ENCODE measurements around the gene RUNX2. TPM values are rescaled to one million over a fixed set of nuclear protein-coding genes. Genes with fewer than 3 reads are reported as not detected.

The RUNX2 gene
- total and polyA plus RNA-seq, 2 experiments from 2014 or later = 4.4 to 5.2 TPM

DNA sequence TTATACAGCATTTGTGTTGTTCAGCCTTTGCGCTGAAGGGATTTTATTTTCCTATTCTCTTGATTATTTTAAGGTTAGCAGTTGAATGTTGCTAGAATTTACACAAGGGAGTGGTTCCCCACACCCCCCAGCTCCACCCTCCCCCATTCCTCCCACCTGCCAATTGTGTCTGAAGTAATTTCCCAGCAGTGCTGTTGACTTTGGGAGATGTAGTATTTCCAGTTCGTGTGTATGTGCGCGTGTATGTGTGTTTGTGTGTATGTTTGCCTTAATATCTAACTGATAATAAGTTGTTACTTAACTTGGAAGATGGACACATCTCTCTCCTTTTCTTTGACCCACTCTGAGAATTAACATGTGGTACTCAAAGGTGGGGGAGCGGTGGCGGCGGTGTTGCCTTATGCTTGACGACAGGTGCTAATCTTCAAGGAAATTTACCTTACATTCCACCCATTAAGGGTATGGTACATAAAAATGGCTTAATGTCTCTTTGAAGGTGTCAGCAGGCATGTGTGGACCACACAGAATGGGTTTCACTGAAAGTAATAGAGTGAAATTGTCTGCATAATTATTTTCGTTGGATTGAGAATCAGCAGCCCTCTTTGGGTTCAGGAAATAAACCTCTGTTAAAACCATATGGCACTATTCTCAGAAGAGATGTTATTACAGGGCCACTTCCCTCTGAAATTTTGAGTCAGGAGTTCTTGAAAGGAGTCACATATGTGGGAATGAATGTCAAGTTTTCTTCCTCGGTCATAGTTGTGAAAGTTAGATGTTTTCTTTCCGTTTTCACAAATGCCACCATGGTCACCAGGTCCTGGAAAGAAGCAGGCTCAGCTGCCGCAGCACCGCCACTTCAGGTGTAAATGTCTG, 145.2 kb downstream of the RUNX2 start:
- H3K79me2 ChIP-seq (ENCODE audit: insufficient read depth) = peaks cover 68% of the 10 kb centered on the region
- H3K9me3 ChIP-seq (ENCODE audit: low read depth) = no peaks in the 10 kb centered on the region
- peaks cover 8% of the 10 kb centered on the region for H3F3A ChIP-seq (ENCODE audit: insufficient read depth)
- H3K4me1 ChIP-seq (ENCODE audit: insufficient read depth) = peaks cover 9% of the 10 kb centered on the region
- TF ChIP-seq EZH2phosphoT487 (IDR thresholded peaks at IDR 0.05; ENCODE audit: insufficient read depth, low read depth) = no peak
- no peak for TF ChIP-seq EZH2 (IDR thresholded peaks at IDR 0.05; ENCODE audit: insufficient read depth, poor library complexity, severe bottlenecking)
- no peaks in the 10 kb centered on the region for H3K9me2 ChIP-seq (ENCODE audit: insufficient read depth)
- H3K27ac ChIP-seq = no peak overlapping the region
- no peak overlapping the region for H2AFZ ChIP-seq
- no peak overlapping the region for H3K4me3 ChIP-seq
- no peak for DNase-seq
- WGBS, 2 experiments (ENCODE audit: low coverage in 1 of 2, low lambda C conversion rate in 2 of 2, missing lambda C conversion rate in 2 of 2) = 85 to 90% methylated on average over 13 of the region's 13 CpGs
- no peak overlapping the region for H3K4me2 ChIP-seq (ENCODE audit: unreplicated experiment)
- peaks cover 17% of the 10 kb centered on the region for H3K36me3 ChIP-seq (ENCODE audit: low read depth)
- H4K20me1 ChIP-seq (ENCODE audit: insufficient read depth) = no peaks in the 10 kb centered on the region
- no peaks in the 10 kb centered on the region for H3K27me3 ChIP-seq (replicated peaks; ENCODE audit: insufficient read depth)
- in situ Hi-C loops (cut with MboI) = no loop called here
- H3K9ac ChIP-seq = no peak overlapping the region

DNA sequence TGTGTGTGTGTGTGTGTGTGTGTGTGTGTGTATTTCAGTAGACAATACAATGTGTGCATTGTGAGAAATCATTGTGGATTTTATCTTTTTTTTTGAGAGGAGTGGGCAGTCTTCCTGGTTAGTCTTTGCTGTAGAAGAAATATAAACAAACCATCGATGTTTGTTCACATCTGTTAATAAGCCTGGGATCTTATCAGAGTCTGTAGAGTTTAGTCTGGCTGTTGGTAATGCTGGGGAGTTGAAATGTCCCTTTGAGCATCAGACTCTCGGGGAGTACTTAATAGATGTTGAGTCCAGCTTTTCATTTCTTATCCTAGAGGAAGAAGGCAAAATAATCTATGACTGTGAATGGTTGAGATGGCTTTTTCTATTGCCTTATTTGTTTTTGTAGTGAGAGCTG, 146.2 kb downstream of the RUNX2 start:
- no peak overlapping the region for H3K9ac ChIP-seq
- no peak overlapping the region for H3K4me3 ChIP-seq
- WGBS, 2 experiments (ENCODE audit: low coverage in 1 of 2, low lambda C conversion rate in 2 of 2, missing lambda C conversion rate in 2 of 2) = 91 to 94% methylated on average over 2 of the region's 2 CpGs
- no peak overlapping the region for H3K27ac ChIP-seq
- no peaks in the 10 kb centered on the region for H3K9me2 ChIP-seq (ENCODE audit: insufficient read depth)
- no peaks in the 10 kb centered on the region for H3K9me3 ChIP-seq (ENCODE audit: low read depth)
- no peaks in the 10 kb centered on the region for H3K27me3 ChIP-seq (replicated peaks; ENCODE audit: insufficient read depth)
- no peak overlapping the region for H2AFZ ChIP-seq
- H3K4me2 ChIP-seq (ENCODE audit: unreplicated experiment) = no peak overlapping the region
- peaks cover 13% of the 10 kb centered on the region; the same call in 1 of the 2 replicates for H3K36me3 ChIP-seq (ENCODE audit: low read depth)
- peaks cover 71% of the 10 kb centered on the region for H3K79me2 ChIP-seq (ENCODE audit: insufficient read depth)
- no peak for DNase-seq
- TF ChIP-seq EZH2phosphoT487 (IDR thresholded peaks at IDR 0.05; ENCODE audit: insufficient read depth, low read depth) = no peak
- no peak for TF ChIP-seq EZH2 (IDR thresholded peaks at IDR 0.05; ENCODE audit: insufficient read depth, poor library complexity, severe bottlenecking)
- in situ Hi-C loops (cut with MboI) = no loop called here
- peaks cover 18% of the 10 kb centered on the region for H3F3A ChIP-seq (ENCODE audit: insufficient read depth)
- peaks cover 16% of the 10 kb centered on the region for H3K4me1 ChIP-seq (ENCODE audit: insufficient read depth)
- H4K20me1 ChIP-seq (ENCODE audit: insufficient read depth) = no peaks in the 10 kb centered on the region

DNA sequence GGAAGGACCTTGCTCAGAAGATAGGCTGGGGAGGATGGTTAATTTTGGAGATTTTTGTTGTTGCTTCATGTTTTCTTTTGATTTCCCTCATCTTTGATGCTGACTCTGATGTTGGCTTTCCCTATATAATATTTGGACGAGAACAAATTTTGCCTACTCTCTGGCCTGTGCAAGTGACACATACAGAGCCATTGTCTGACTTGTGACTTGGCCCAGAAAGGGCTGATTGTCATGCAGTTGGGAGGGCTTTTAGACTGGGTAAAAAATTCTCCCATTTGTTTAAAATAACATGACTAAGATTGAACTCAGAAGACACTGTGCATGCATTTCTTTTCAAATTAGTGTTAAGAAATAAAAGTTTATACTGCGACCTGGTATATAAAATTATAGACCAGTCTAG, 148.2 kb downstream of the RUNX2 start:
- H3K27ac ChIP-seq = no peak overlapping the region

DNA sequence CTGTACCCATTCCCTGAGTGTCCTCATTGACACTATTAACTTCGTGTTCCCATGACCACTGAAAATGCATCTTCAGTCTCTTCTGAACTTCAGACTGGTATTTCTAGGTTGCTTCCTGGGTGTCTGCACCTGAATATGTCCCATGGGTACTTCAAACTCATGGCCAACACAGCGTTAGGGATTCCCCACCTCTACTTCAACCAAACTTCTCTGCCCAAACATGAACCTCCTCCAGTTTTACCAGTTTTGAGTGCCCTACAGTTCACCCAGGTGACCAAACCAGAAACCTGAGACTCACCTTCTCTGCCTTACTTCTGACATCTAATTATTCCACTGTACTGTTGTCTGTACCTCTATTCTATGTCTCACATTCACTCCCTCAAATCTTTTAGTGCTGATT, 149.1 kb downstream of the RUNX2 start:
- H3K9ac ChIP-seq = no peak overlapping the region
- H3K27ac ChIP-seq = peak overlapping the region; percentile 40; the same call in 1 of the 2 replicates
- H3K9me2 ChIP-seq (ENCODE audit: insufficient read depth) = no peaks in the 10 kb centered on the region
- H3K79me2 ChIP-seq (ENCODE audit: insufficient read depth) = peaks cover 84% of the 10 kb centered on the region
- H3K4me1 ChIP-seq (ENCODE audit: insufficient read depth) = peaks cover 41% of the 10 kb centered on the region
- H3K36me3 ChIP-seq (ENCODE audit: low read depth) = 0 out of 2 replicates have a peak, but pooled peaks cover under 1% of the 10 kb centered on the region
- no peaks in the 10 kb centered on the region for H3K9me3 ChIP-seq (ENCODE audit: low read depth)
- H4K20me1 ChIP-seq (ENCODE audit: insufficient read depth) = no peaks in the 10 kb centered on the region
- no peak overlapping the region for H3K4me2 ChIP-seq (ENCODE audit: unreplicated experiment)
- in situ Hi-C loops (cut with MboI) = no loop called here
- no peak overlapping the region for H2AFZ ChIP-seq
- whole genome bisulfite sequencing, 2 experiments (ENCODE audit: low coverage in 1 of 2, low lambda C conversion rate in 2 of 2, missing lambda C conversion rate in 2 of 2) = 100% methylated on average over 2 of the region's 2 CpGs
- H3K4me3 ChIP-seq = no peak overlapping the region
- H3F3A ChIP-seq (ENCODE audit: insufficient read depth) = peaks cover 42% of the 10 kb centered on the region
- DNase-seq = no peak
- TF ChIP-seq EZH2phosphoT487 (IDR thresholded peaks at IDR 0.05; ENCODE audit: insufficient read depth, low read depth) (no peak), EZH2 (IDR thresholded peaks at IDR 0.05; ENCODE audit: insufficient read depth, poor library complexity, severe bottlenecking) (no peak)
- no peaks in the 10 kb centered on the region for H3K27me3 ChIP-seq (replicated peaks; ENCODE audit: insufficient read depth)

More for the DNA sequence above, 148.2 kb downstream of the RUNX2 start:
- Histone ChIP-seq H4K20me1 (ENCODE audit: insufficient read depth) (no peaks in the 10 kb centered on the region), H3K4me3 (no peak overlapping the region), H3K9ac (no peak overlapping the region), H3K9me3 (ENCODE audit: low read depth) (no peaks in the 10 kb centered on the region), H3K36me3 (ENCODE audit: low read depth) (peaks cover 7% of the 10 kb centered on the region; the same call in 1 of the 2 replicates), H2AFZ (no peak overlapping the region), H3K4me1 (ENCODE audit: insufficient read depth) (peaks cover 32% of the 10 kb centered on the region), H3K79me2 (ENCODE audit: insufficient read depth) (peaks cover 80% of the 10 kb centered on the region), H3K27me3 (replicated peaks; ENCODE audit: insufficient read depth) (no peaks in the 10 kb centered on the region), H3K4me2 (ENCODE audit: unreplicated experiment) (no peak overlapping the region), H3F3A (ENCODE audit: insufficient read depth) (peaks cover 35% of the 10 kb centered on the region), H3K9me2 (ENCODE audit: insufficient read depth) (no peaks in the 10 kb centered on the region)
- TF ChIP-seq EZH2phosphoT487 (IDR thresholded peaks at IDR 0.05; ENCODE audit: insufficient read depth, low read depth) = no peak
- TF ChIP-seq EZH2 (IDR thresholded peaks at IDR 0.05; ENCODE audit: insufficient read depth, poor library complexity, severe bottlenecking) = no peak
- in situ Hi-C loops (cut with MboI) = no loop called here
- WGBS, 2 experiments (ENCODE audit: low coverage in 1 of 2, low lambda C conversion rate in 2 of 2, missing lambda C conversion rate in 2 of 2) = 75 to 77% methylated on average over 2 of the region's 2 CpGs
- no peak for DNase-seq
